KBM-7 (cell line): Measurements from ENCODE around the gene KRTAP10-10.
A peak's percentile ranks its signal among the peaks of the same experiment; 100 is the strongest.
"Not testable (repeated sequence)": the region's sequence is repeated elsewhere in the genome, so short reads cannot be mapped to it uniquely, and the experiment has no call there.

Source experiments
- DNase-seq: peaks from one replicate; pipeline ENCODE4 v3.0.0-alpha.2; 2015
- in situ Hi-C: fragments of 300-500 bp; cut with MboI; formaldehyde crosslinking; loops from 2 replicates; pipeline ENCODE4 v1.14.3; 2020; ENCODE audit warnings: low sequenced_read_pairs, low pct_unique_long_range_greater_than_20kb, mixed read lengths

KRTAP10-10 gene

DNA sequence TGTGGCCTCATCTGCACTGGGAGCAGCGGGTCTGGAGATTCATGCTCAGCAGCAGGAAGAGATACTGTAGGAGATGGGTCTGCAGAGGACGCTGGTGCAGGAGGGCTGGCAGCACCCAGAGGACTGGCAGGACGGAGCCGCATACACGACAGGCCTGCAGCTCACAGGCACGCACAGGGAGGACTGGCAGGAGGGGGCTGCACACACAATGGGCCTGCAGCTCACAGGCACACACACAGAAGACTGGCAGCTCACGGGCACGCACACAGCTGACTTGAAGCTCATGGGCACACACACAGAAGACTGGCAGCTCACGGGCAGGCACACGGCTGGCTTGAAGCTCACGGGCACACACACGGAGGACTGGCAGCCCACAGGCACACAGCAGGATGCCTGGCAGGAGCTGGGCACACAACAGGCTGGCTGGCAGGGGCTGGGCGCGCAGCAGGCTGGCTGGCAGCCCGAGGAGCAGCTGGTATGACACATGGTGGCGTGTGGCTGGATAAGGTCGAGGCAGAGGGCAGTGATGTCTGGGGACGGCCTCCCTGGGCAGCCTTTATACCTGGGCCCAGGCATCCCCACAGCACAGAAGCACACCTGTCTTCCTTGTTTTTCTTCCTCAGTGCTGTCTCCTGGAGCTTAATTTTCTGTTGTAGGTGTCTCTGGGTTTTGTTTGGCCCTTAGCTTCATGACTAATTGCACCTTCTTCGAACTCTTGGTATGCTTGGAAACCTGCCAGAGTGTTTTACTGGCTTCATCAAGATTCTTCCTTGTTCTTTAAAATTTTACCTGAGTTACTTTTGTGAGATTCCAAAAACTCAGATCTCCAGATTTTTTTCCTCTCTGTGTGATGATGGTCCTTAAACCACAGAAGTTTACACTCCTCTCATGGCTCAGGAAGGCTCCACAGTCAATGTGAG lies 29.5 kb downstream of the KRTAP10-10 start, which contains the start of gene KRTAP12-2:
TSS of gene KRTAP12-2 (minus strand) at position 527 of the 920 bp plus-strand sequence. CDS start at position 486, 41 bp downstream.
- in situ Hi-C loops: no loop called here
- no peak for DNase-seq

DNA sequence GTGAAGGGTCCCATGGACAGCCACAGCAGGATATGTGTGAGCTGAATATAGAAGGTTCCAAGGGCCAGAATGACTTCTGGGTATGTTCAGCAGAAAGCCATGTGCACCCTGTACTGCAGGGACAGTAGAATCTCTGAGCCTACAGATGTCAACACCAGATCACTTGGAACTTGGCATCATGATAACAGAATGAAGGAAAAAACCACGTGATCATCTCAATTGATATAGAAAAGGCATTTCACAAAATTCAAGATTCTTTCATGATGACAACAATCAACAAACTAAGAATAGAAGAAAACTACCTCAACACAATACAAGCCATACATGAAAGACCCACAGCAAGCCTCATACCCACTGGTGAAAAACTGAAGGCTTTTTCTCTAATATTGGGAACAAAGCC lies 30.5 kb downstream of the KRTAP10-10 start:
- DNase-seq: no peak
- in situ Hi-C loops: no loop called here

DNA sequence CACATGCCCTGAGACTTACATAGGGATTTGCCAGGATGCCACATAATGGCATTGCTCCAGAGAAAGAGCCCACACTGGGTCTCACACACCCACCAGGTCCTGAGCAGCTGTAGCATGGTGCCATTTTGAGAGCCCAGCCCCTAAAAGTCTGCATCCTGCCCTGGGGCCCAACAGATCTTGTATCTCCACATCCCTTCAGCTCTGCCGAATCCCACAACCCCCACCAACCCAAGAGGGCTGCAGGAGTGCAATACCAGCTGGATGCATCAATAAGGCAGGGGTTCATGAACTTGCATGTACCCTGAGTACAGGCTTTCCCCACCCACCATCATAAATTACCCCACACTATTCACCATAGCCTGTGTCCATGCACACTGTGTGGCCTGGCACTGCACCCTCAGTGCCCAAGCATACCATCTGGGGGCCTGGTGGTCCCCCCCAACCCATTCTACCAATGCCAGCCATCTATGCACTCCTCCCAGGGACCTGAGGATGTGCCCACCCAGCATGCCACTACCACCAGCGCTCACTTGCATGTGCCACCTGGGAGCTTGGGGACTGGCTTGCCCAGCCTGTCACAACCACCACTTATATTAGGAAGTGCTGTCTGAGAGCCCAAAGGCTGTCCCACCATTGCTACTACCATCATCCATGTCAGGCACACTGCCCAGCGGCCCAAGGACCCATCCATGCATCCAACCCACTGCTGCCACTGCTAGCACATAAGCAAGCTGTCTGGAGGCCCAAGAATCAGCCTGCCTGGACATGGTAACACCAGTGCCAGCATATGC lies 33.7 kb downstream of the KRTAP10-10 start:
- in situ Hi-C loops: no loop called here
- no peak for DNase-seq

DNA sequence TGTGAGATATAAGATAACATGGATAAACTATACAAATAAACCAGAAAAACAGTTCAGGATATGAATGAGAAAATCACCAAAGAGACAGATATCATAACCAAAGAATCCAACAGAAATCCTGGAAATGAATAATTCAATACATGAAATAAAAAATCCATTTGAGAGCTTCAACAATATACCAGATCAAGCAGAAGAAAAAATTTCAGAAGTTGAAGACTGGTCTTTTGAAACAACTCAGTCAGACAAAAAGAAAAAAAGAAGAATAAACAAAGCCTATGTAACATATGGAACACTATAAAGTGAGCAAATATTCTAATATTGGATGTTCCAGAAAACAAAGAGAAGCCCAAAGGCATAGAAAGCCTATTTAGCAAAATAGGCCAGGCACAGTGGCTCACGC lies 34.8 kb downstream of the KRTAP10-10 start:
- peak; percentile 7 for DNase-seq
- in situ Hi-C loops: no loop called here

- in situ Hi-C loops: no loop called here
Observed at GRCh38 chr21:44677881-44678280, 40.7 kb downstream of the KRTAP10-10 start.

DNA sequence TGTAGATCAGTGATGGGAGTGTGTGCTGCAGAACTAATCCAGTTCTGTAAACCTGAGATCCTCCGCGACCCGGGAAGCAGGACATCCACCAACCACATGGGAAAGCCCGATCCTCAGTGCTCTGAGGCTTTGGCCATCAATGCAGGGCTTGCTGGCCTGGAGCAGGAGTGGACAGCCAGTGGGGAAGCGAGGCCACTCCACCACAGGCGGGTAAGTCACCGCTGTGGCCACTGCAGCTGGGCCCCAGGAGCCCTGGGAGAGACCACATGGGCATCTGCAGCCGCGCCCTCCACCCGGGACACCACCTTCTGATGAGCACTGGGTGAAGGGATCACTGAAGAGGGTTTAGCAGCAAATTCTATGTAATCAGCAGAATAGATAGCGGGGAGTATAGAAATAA lies 44.0 kb downstream of the KRTAP10-10 start:
- in situ Hi-C loops: no loop called here
- no peak for DNase-seq

More at GRCh38 chr21:44677881-44678280, 40.7 kb downstream of the KRTAP10-10 start:
- no peak for DNase-seq

GRCh38 chr21:44681861-44682579 lies 44.9 kb downstream of the KRTAP10-10 start, which contains the start of gene KRTAP12-1:
KRTAP12-1 (minus strand) TSS chr21:44682163; CDS start chr21:44682123, 40 bp downstream.
- no peak for DNase-seq

GRCh38 chr21:44682580-44683151 lies 45.5 kb downstream of the KRTAP10-10 start:
- in situ Hi-C loops: no loop called here
- no peak for DNase-seq

More at GRCh38 chr21:44681861-44682579, 44.9 kb downstream of the KRTAP10-10 start, which contains the start of gene KRTAP12-1:
- in situ Hi-C loops: no loop called here

DNA sequence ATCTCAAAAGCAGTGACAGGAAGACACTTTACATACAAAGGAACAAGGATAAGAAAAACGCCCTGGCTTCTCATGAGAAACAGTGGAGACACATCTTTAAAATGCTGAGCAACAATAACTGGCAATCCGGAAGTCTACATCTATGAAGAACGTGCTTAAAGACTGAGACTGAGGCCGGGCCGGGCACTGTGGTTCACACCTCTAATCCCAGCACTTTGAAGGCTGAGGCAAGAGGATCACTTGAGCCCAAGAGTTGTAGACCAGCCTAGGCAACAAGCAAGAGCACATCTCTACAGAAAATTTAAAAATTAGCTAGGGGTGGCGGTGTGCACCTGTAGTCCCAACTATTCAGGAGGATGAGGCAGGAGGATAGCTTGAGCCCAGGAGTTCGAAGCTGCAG lies 46.9 kb downstream of the KRTAP10-10 start:
- in situ Hi-C loops: no loop called here
- no peak for DNase-seq

DNA sequence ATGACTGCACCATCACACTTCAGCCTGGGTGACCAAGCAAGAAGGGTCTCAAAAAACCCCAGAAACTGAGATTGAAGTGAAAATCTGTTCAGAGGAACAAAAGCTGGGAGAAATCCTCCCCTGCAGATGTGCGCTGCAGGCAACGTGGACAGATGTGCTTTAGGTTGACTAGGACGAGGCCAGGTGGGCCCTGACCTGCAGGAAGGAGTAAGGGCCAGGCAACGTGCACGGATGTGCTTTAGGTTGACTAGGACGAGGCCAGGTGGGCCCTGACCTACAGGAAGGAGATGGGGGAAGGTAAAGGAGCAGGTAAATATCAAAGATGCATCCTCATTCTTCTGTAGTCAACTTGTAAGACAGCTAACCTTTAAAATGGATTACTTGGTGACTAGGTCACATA lies 47.3 kb downstream of the KRTAP10-10 start:
- in situ Hi-C loops: no loop called here
- no peak for DNase-seq

DNA sequence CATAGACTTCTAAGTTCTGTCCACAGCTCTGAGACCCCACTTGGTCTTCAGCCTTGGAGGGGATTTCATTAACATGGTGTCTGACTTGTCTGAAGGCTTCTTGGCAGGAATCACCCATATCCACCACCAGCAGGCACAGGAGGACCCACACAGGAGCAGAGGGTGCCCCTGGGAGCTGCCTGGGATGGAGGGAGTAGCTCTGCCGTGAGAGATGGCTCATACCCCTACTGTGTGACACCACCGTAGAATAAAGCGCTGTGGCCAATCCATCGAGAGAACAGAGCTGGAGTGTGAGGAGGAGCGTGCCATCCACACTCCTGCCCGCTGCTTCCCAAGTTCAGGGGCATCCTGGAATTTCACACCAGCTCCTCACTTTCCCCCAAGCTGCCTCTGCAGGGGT lies 47.9 kb downstream of the KRTAP10-10 start:
- DNase-seq, in situ Hi-C loops: not testable (repeated sequence)

DNA sequence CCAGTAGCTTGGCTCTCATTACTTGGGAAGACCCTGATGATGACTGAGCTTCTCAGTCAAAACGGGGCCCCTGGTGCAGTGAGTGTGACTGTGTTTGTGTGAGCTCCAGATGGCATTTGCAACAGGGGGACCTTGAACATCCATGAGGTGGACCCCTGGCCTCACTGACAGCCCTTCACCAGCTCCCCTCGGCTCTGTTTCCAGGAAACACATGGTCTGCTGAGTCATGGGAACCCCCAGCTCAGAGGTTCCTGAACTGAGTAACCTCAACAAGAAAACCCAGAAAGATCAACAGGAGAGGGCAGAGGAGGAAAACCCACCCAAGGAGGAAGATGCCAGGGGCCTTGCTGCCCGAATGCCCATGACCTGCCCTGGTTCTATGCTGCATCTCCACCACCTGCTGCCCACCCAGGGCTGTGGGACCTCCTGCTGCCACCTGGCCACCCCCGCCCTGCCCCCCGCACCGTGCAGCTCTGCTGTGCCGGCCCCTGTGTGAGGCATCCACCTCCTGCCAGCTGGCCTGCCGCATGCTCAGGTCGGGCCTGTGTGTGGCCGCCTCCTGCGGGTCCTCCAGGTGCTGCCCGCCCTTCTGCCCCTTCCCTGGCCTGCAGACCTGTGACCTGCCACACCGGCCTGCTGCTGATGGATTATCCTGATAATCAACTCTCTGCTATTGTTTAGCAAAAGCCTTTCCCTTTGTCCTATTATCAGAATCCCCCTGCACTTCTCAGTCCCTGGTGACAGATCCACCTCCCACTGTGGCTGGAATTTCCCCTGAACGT lies 49.0 kb downstream of the KRTAP10-10 start:
- in situ Hi-C loops: no loop called here
- no peak for DNase-seq

DNA sequence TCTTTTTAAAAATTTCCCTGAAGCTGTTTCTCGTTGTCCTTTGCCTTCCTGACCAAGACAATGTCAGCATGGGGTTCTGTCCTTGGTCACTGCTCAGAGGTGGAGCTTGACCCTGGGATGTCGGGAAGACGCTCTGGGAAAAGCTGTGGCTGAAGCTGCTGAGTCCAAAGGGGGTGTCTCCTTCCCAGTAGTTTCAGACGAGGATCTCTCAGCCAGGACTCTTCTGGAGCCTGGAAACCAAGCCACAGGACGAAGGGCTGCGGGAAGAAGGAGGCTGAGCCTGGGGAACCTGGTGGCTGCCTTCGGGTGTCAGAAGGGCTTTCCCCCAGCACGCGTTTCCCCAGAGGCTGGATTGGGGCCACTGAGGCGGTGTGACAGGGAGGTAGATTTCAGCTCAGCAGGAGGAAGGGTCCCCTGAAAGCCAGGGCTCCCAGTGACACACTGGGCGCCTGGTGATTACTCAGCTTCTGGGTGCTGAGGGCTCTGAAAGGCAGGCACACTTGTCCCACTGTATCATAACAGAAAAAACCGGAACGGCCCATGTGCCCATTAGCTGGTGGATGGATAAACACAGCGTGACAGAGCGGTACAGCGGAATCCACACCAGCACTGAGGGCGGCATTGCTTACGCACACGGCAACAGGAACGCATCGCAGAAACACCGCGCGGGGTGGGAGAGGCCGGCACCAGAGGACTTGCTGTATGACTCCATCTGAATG lies 49.8 kb downstream of the KRTAP10-10 start:
- DNase-seq: no peak
- in situ Hi-C loops: no loop called here

- DNase-seq: no peak
- in situ Hi-C loops: no loop called here
Observed at GRCh38 chr21:44687671-44688070, 50.5 kb downstream of the KRTAP10-10 start.
